Astrocyte (in vitro differentiated cells and primary cell): Measurements from ENCODE around the gene TNFRSF21.

Experiments used
- EZH2 ChIP-seq: IDR thresholded peaks from 2 replicates; pipeline ENCODE4 v1.6.1; 2012; ENCODE audit warnings: mild to moderate bottlenecking, low read length, inconsistent platforms; ENCODE audit not compliant: insufficient read depth
- TF ChIP-seq, protein P1 (sequence below): IDR thresholded peaks from 2 replicates; pipeline ENCODE4 v1.5.1; 2011; ENCODE audit warnings: low read depth, mild to moderate bottlenecking, inconsistent platforms, low read length, moderate library complexity; ENCODE audit not compliant: insufficient read depth

- TF ChIP-seq, protein P1, sequence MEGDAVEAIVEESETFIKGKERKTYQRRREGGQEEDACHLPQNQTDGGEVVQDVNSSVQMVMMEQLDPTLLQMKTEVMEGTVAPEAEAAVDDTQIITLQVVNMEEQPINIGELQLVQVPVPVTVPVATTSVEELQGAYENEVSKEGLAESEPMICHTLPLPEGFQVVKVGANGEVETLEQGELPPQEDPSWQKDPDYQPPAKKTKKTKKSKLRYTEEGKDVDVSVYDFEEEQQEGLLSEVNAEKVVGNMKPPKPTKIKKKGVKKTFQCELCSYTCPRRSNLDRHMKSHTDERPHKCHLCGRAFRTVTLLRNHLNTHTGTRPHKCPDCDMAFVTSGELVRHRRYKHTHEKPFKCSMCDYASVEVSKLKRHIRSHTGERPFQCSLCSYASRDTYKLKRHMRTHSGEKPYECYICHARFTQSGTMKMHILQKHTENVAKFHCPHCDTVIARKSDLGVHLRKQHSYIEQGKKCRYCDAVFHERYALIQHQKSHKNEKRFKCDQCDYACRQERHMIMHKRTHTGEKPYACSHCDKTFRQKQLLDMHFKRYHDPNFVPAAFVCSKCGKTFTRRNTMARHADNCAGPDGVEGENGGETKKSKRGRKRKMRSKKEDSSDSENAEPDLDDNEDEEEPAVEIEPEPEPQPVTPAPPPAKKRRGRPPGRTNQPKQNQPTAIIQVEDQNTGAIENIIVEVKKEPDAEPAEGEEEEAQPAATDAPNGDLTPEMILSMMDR: no peak
- no peak for TF ChIP-seq EZH2
Measured at GRCh38 chr6:47278545-47278944, 31.2 kb downstream of the TNFRSF21 start.
